Stimulated activated CD4-positive, alpha-beta T cell treated with anti-CD3 and anti-CD28 coated beads, Interleukin-12 subunit alpha, Interleukin-12 subunit beta, amount 100 ng/mL, for 24 hours (primary cell): Measurements from ENCODE around the gene TH.

Experiments used
- DNase-seq, 2 experiments: peaks; one replicate each; pipeline ENCODE4 v3.0.0-alpha.2; 2020; ENCODE audit warnings: low read depth in 2 of 2

TH gene

DNA sequence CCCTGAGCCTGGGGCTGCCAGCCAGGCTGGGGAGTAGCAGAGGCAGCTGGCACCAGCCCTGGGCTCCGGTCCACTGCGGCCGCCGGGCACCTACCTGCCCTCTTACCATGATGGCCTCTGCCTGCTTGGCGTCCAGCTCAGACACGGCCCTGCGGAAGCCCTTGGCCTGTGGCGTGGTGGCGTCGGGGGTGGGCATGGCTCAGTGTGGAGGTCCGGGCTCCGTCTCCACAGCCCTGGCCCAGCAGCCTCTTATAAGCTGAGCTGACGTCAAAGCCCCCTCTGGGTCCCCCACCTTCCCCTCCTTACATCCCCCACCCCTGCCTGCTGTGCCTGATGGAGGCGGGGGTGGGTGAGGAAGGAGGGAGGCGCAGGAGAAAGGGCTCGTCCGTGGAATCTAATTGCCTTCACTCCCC, at the start of gene TH:
TH (minus strand) TSS at position 225 of the 413 bp plus-strand sequence; CDS start at position 196, 29 bp downstream.
- DNase-seq: no peak

DNA sequence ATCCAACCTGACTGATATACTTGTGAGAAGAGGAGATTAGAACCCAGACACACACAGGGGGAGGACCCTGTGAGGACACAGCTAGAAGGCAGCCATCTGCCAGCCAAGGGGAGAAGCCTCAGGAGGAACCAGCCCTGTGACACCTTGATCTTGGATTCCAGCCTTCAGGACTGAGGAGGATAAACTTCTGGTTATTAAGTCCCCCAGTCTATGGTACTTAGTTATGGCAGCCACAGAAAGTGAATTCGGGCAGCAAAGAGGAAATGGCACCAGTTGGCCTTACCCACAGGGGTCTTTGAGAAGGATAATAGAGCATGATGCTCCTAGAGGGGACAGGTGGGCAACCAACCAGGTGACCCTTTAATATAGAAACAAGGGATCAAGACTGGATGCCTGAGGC, 49.4 kb upstream of the TH start:
- DNase-seq: no peak

DNA sequence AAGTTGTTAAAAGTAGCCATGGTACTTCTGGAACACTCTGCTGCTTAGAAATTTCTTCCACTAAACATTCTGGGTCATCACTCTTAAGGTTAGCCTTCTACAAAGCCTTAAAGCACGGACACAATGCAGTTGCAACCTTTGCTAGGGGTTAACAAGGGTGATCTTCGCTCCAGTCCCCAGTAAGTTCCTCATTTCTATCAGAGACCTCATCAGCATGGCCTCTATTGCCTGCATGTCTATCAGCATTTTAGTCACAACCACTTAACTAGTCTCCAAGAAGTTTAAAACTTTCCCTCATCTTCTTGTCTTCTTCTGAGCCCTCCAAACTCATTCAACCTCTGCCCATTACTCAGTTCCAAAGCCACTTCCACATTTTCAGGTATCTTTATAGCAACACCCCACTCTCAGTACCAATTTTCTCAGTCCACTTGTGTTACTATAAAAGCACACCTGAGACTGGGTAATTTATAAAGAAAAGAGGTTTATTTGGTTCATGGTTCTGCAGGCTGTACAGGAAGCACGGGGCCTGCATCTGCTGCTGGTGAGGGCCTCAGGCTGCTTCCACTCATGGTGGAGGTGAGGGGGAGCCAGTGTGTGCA, 48.7 kb upstream of the TH start:
- no peak for DNase-seq

DNA sequence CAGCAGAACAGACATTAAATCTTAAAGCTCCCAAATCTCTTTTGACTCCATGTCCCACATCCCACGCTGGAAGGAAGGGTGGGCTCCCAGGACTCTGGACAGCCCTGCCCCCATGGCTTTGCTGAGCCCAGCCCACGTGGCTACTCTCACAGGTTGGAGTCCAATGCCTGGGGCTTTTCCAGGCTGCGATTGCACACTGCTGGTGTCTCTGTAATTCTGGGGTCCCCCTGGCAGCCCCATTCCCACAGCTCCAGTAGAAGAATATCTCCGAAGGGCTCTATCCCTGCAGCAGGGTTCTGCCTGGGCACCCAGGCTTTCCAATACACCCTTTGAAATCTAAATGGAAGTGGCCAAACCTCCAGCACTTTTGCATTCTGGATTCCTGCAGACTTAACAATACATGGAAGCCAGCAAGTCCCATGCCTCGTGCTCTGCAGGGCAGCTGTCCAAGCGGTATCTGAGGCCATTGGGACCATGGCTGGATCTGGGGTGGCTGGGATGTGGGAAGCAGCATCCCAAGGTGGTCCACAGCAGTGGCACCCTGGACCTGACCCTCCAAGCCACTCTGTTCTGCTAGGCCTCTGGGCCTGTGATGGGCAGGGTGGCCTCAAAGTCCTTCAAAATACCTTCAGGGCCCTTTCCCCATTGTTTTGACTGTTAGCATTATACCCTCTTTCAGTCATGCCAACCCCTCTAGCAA, 47.9 kb upstream of the TH start:
- DNase-seq: no peak

DNA sequence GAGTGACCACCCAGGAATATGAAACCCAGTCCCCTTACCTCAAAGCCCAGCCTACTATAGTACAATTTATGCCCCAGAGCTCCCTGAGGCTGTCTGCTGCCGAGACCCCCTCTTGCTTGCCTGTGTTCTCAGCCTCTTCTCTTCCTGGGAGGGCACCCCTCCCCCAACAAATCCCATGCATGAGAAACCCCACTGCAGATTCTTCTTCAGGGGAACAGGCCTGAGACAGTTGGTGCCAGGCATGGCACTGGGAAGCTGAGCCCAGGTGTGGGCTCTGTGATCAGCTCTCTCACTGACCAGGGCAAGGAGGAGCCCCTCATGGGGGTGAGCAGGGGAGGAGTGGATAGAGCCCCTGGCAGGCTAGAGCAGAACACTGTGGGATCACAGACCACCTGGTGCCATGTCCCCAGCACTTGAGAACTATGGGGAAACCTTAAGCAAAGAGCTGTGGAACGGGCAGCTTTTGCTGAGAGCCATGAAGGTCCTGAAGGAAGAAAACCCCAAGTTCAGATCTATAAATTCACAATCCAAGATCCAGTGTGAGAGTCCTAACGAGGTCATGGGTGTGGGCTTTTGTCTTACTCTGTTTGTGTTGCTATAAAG, 46.5 kb upstream of the TH start:
- DNase-seq: no peak

DNA sequence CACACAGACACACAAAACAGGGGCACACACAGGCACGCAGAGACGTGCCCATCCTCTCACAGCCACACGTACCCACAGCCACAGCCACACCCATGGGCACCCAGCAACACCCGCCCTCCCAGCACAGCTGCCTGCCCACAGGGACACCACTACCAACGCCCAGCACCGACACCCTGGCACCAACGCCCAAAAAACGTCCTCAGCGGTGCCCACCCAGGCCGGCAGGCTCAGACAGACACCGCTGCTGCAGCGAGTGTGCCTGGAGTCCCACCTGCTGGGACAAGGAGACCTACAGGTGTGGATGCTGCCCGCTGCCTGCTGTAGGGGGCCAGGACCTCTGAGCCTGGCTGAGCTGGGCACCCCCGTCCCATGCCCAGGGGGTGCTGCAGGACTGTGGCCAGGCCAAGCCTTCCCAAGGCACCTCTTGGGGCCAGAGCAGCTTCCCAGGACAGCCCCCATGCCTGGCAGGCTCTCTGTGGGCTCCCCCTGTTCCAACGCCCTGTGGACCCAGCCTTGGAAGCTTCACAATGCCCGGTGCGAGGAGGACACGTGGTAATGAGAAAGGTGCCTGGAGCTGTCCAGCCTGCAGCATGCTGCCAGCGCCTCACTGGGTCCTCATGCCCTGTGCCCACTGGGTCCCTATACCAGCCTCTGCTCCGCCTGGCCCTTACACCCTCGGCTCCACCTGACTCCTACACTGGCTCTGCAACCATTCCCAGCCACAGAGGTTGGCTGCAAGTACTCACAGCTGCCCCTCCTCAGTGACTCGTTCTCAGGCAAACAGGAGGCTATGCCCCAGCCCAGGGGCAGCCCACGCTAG, 45.8 kb upstream of the TH start:
- DNase-seq: no peak

DNA sequence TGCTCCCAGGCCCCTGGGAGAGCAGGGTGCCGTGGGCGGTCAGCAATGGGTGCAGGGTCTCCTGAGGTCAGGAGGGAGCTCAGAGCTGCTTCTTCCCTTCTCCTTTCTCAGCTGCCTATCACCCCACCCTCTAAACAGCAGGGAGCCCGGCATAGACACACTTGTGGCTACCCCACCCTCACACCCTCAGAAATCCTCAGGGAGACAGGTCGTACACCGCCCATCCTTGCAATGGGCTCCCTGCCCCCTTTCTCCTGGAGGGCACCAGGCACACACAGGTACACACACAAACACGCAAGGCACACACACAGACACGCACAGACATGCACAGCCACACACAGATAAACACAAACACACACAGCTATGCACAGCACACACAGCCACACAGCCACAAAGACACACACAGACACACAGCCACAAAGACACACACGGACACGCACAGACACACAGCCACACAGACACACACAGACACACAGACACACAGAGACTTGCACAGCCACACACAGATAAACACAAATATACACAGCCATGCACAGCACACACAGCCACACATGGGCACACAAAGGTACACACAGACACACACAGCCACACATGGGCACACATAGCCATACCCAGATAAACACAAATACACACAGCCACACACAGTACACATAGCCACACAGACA, 44.9 kb upstream of the TH start:
- no peak for DNase-seq

DNA sequence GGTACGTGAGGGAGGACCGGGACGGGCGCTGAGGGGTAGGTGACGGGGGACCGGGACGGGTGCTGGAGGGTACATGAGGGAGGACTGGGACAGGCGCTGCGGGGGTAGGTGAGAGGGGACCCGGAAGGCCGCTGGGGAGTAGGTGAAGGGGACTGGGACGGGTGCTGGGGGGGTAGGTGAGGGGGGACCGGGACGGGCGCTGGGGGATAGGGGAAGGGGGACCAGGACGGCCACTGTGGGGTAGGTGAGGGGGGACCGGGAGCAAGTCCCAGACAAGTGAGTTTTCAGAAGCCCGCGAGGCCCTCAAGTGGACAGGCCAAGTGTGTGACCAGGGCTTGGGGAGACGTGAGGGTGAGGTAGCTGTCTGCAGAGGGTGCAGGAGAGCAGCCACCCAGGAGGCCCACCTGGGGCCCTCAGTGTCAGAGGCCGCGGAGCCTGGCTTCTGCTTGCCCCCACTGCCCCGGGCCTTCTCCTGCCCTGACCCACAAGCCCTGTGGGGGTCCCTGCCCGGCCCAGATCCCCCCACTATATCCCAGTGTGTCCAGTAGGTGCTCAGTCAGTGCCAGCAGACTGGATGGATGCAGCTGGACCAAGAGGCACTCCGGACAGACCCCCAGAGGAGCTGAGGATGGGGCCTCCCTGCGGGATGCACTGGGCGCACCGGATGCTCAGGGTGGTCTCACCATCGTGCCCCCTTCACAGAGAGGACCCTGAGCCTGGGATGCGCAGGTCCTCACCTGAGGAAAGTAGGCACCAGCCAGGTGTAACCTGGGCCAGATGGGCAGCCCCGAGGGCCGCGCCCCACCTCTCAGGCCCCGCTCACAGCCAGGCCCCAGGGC, 44.2 kb upstream of the TH start:
- no peak for DNase-seq

DNA sequence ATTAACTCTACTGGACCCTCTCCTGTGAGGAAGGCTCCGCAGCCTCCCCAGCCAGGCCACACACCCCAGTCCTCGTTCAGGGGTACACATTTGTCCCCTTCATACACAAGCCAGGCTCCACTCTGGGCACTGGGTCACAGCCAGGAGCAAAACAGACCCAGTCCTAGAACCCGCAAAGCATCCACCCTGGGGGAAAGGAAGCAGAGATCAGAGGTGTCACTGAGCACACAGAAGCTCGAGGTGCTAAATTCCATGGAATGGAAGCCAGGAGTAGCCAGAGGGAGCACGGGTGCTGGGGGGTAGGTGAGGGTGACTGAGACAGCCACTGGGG, 43.6 kb upstream of the TH start:
- no peak for DNase-seq

DNA sequence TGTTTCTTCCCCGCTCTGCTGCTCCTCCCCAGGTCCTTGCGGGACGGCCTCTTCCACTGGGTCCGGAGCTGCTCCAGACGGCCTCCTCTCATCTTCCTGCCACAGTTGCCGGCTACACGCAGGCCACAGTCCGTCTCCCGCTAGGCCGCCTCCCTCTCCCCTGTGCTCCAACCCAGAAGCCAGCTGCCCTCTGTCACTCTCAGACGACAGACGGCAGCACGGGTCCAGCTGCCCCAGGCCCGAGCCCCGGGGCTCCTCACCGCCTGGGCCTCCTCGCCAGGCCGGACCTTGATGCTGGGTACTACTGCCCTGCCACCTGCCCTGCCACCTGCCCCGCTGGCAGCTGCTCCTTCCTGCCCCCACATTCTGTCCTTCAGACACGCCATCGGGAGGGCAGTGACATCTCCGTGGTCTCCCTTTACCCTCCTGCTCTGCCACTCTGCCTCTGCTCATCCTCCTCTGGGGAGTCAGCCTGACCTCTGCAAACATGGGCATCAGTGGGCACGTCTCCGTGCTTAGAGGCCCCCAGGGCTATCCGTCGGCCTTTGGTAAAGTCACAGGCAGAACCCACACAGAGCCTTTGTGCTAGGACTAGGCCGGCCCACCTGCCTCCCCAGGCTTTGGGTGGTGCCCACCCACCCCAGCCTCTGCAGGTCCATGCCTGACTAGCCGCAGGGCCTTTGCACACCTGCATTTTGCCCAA, 43.1 kb upstream of the TH start:
- DNase-seq: no peak

DNA sequence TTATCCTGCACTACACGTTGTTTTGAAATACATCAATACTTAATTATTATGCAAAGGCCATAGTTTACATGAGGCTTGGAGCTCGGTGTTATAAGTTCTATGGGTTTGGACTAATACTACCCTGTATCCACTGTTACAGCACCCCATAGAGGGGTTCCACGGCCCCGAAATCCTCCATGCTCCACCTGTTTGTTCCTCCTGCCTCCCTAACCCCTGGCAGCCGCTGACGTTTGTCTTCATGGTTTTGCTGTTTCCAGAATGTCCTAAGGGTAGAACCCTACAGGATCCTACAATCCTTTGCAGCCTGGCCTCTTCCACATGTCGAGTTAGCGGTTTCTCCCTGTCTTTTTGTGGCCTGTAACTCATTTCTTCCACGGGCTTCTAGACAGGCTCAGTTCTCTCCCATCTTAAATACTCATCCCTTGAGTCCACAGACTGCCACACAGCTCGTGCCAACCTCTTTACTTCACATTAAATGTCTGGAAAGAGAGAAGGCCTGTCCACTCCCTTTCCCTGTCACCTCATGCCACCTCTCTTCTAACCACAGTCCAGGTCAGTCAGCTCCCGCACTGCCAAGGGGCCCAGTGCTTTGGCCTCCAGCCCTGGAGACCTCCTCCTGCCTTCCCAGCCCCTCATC, 42.4 kb upstream of the TH start:
- DNase-seq: no peak

DNA sequence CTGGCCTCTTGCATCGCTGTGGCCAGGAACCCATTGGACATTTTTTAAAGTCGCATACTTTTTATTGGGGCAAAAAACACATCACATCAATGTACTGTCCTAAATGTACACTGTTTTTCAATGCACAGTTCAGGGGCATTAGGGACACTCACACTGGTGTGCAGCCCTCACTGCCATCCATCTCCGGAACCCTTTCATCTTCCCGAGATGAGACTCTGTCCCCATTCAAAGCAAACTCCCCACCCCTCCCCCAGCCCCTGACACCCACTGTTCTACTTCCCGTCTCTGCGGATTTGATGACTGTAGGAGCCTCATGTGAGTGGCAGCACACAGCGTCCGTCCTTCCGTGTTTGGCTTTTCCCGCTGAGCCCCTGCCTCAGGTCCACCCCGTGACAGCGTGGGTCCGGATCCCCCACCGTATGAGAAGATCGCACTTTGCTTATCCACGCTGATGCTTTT, 41.8 kb upstream of the TH start:
- peak in 1 of 2 experiments; percentile 16 for DNase-seq

DNA sequence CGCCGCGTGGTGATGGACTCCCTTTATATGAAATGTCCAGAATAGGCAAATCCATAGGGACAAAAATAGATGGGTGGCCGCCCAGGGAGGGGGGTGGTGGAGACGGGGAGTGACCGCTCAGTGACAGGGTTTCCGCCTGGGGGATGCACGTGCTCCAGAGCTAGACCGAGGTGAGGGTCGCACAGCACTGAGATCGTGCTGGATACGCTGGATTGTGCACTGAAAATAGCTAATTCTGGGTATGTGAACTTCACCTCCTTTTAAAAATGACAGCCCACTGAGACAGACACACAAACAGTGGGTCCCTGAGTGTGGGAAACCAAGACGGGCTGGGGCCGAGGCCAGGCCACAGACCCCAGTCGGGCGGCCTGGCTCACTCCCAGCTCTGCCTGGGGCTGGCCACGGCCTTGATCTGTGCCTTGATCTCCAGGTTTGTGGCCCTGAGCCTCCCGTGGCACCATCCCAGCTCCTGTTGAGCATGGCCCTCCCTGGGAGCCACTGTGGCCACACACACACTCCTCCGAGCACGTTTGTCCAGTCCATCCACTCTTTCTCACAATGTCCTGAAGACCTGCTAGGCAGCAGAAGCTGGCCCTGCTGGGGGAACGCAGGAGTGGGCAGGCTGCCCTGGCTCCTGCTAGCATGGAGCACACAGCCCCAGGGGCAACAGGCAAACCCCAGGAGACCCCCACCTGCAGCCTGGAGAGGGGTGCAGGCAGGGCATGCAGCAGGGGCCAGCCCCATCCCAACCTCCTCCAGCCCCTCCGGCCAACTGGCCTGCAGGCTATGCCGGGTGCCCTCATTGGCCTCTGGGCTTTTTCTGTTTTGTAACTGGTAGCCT, 41.0 kb upstream of the TH start:
- DNase-seq: no peak

DNA sequence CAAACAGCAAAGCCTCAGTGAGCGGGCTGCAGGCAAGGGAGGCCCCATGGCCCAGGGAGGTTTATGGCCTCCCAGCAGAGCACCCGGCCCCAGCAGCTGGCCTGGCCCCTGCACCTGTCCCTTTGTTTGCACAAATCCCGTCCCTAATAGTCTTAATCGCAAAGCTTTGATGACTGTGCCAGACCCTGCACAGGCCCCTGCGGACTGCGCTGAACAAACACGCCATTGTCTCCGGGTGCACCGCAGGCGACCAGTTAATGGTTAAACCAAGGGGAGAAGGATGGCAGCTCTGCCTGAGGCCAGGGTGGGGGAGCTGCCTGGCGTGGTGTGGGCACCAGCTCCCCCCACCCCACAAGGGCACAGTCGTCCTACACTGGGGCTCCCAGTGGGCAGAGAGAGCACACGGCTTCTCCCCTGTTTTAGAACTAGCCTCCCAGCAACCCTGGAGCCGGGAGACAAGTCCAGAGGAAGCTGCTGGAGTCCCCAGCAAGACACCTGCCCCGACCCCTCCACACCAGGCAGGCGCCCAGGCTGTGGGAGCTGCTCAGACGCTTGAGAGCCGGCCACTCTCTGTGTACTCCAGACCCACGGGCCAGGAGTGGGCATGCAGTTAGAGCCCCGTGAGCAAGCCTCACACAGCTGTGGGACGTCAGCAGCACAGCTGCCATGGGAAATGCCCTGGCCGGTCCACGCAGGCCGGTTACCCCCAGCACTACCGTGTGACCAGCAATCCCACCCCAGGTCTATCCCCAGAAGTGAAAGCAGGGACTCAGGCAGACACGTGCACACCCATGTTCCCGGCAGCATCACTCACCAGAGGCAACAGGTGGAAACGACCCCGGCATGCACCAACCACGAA, 39.7 kb upstream of the TH start:
- DNase-seq: no peak

DNA sequence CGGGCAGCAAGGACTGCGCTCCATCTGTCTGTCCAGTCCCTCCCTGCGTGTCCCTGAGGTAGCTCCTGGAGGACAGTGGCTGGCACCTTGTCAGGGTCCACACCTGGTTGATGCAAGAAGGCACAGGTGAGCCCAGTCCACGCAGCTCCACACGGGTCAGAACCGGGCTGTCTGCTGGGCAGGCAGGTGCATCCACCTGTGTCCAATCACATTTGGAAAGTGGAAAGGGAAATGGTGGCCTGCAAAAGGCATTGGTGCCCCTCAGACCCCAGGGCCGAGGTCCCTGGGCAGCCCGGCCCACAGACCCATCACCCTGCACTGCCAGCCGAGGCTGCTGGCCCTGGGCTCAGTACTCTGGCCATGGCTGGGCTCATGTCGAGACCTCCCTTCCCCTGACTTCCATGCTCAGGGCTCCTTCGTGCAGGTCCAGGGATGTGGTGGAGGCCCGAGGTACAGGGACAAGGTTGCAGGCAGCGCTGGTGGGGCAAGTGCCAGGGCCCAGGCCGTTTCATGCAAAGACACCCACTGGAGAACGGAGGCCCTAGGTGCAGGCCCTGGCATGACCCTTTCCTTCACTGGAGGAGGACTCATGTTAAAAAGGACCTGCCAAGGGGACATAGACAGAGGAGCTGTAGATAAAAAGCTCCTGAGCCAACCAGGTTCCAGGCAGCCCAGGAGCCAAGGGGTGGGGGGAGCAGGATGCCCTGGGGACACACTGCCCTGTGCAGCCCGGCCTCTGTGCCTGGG, 38.9 kb upstream of the TH start:
- no peak for DNase-seq

DNA sequence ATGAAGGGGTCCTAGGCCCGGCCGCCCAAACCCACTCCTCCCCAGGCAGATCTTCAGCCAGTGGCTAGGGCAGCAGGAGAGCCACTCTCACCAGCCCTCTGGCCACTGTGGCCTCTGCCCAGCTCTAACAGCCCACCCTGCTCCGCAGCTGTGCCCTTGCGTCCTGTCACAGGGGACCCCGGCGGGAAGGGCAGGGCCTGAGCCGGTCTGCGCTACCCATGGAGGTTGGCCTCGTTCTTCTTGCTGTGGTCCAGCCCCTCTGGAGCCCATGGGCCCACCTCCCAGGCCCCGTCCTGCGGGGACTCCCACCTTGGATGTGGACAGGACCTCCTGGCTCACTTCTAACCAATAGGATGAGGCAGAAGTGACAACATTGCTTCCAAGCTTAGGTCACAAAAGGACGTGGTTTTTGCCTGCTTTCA, 38.3 kb upstream of the TH start:
- DNase-seq: no peak

DNA sequence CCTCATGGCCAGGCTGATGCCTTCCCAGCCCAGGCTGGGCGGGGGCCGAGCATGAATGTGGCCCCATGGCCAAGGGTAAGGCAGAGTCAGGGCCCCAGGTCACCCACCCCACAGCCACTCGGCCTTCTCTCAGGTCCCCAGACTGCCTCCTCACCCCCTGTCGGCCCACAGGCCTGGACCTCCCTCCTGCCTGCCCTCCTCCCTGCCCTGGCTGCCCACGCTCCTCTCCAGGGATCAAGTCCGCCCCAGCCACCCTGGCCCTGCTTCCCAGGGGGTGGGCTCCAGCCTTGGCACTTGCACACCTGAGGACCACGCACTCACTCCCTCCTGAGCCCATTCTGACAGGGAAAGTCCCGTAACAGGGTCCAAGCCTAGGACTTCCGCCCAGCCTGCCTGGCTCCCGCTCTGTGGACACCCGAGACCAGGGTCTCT, 37.8 kb upstream of the TH start:
- DNase-seq: no peak
